A549 (cell line): ENCODE measurements around the gene GSTO1. TPM values are rescaled to one million over a fixed set of nuclear protein-coding genes. Genes with fewer than 3 reads are reported as not detected.
A peak's percentile ranks its signal among the peaks of the same experiment; 100 is the strongest.

Source experiments
- ATAC-seq, 2 experiments: fragments of 200-7000 bp in 1 of 2; fragments of >200 bp in 1 of 2; cut with Nextera tagmentation in 1 of 2; cut with Tn5 transposase in 1 of 2; 3 replicates each; pipeline versions ENCODE4 v1.8.0 to v1.9.1; 2018 to 2020; ENCODE audit warnings: mild to moderate bottlenecking in 1 of 2, moderate library complexity in 1 of 2
- CTCF ChIA-PET: fragments of 300-600 bp; sonication (Branson Sonifier 250); formaldehyde crosslinking; extraction: SDS; loops from one replicate; lab custom pipeline; 2021; ENCODE audit warnings: antibody characterized with exemption, inconsistent platforms; lab: Yijun Ruan, JAX
- POLR2A ChIA-PET: fragments of 350-600 bp; formaldehyde crosslinking; extraction: SDS; loops from one replicate; lab custom pipeline; 2021; ENCODE audit warnings: antibody characterized with exemption, inconsistent platforms; lab: Yijun Ruan, JAX
- DNase-seq, 2 experiments: peaks; one replicate each; pipeline versions ENCODE4 v3.0.0 to v3.0.0-alpha.2; 2011 to 2016; ENCODE audit warnings: low read depth in 1 of 2, low spot score in 1 of 2
- FAIRE-seq: peaks from 2 replicates; lab custom pipeline; 2011; peaks lifted over from hg19 to GRCh38; lab: Jason Lieb, UNC
- H3K27ac ChIP-seq, 2 experiments: fragments of >200 bp; sonication (Bioruptor Twin); formaldehyde crosslinking; 3 replicates each; pipeline ENCODE4 v1.5.1; 2016 to 2017
- H3K4me1 ChIP-seq: fragments of >200 bp; sonication (Bioruptor Twin); formaldehyde crosslinking; 3 replicates; pipeline ENCODE4 v1.6.1; 2016
- H3K4me2 ChIP-seq: fragments of >200 bp; sonication (Bioruptor Twin); formaldehyde crosslinking; 3 replicates; pipeline ENCODE4 v1.6.1; 2016
- H3K4me3 ChIP-seq: fragments of >200 bp; sonication (Bioruptor Twin); formaldehyde crosslinking; 3 replicates; pipeline ENCODE4 v1.5.1; 2016
- H3K9me3 ChIP-seq: fragments of >200 bp; sonication (Bioruptor Twin); formaldehyde crosslinking; 3 replicates; pipeline ENCODE4 v1.6.1; 2016
- ATOH8 ChIP-seq: fragments of 250-450 bp; sonication (Bioruptor Pico); IDR thresholded peaks from 2 replicates; pipeline ENCODE4 v1.5.0; 2020; ENCODE audit warnings: low read depth, mild to moderate bottlenecking, moderate library complexity
- CBX8 ChIP-seq: fragments of 200-600 bp; sonication (generic); IDR thresholded peaks from 2 replicates; pipeline ENCODE4 v1.6.1; 2016
- CHD2 ChIP-seq: fragments of 150-350 bp; IDR thresholded peaks from 2 replicates; pipeline ENCODE4 v1.6.1; 2014; ENCODE audit warnings: low read length; ENCODE audit not compliant: partially characterized antibody
- CHD4 ChIP-seq: fragments of 200-600 bp; sonication (generic); IDR thresholded peaks from 2 replicates; pipeline ENCODE4 v1.6.1; 2016; ENCODE audit warnings: antibody characterized with exemption, mild to moderate bottlenecking, borderline replicate concordance
- E2F6 ChIP-seq: IDR thresholded peaks from 2 replicates; pipeline ENCODE4 v1.6.1; 2012; ENCODE audit warnings: low read depth, borderline replicate concordance
- EP300 ChIP-seq, 2 experiments: fragments of >200 bp; sonication (Bioruptor Twin); formaldehyde crosslinking; IDR thresholded peaks; 2 replicates in 1 of 2; 3 replicates in 1 of 2; pipeline ENCODE4 v1.6.1; 2016 to 2017
- FOSL2 ChIP-seq, 2 experiments: fragments of 450-650 bp in 1 of 2; fragments of >200 bp in 1 of 2; sonication (Bioruptor Twin) in 1 of 2; formaldehyde crosslinking; IDR thresholded peaks; 2 replicates each; pipeline versions ENCODE4 v1.5.0 to v1.6.1; 2016 to 2020; ENCODE audit warnings: mild to moderate bottlenecking in 1 of 2, moderate library complexity in 1 of 2
- GATA3 ChIP-seq: IDR thresholded peaks from 2 replicates; pipeline ENCODE4 v1.6.1; 2012; ENCODE audit warnings: borderline replicate concordance
- HDAC2 ChIP-seq: fragments of 200-600 bp; sonication (generic); IDR thresholded peaks from 2 replicates; pipeline ENCODE4 v1.6.1; 2016
- HOXA7 ChIP-seq: fragments of 250-450 bp; sonication (Bioruptor Pico); IDR thresholded peaks from 2 replicates; pipeline ENCODE4 v1.5.0; 2020; ENCODE audit warnings: mild to moderate bottlenecking, moderate library complexity
- HOXB13 ChIP-seq: fragments of 250-450 bp; sonication (Bioruptor Pico); IDR thresholded peaks from 2 replicates; pipeline ENCODE4 v1.5.0; 2020; ENCODE audit warnings: low read depth, mild to moderate bottlenecking, moderate library complexity
- MAFK ChIP-seq: fragments of 450-650 bp; IDR thresholded peaks from 2 replicates; pipeline ENCODE4 v1.6.1; 2014; ENCODE audit not compliant: partially characterized antibody
- MYC ChIP-seq: IDR thresholded peaks from 2 replicates; pipeline ENCODE4 v1.6.1; 2012; ENCODE audit warnings: mild to moderate bottlenecking, inconsistent platforms, low read length, improper control_type of control experiment, borderline replicate concordance
- RAD21 ChIP-seq, 2 experiments: fragments of >200 bp in 1 of 2; sonication (Bioruptor Twin) in 1 of 2; formaldehyde crosslinking in 1 of 2; IDR thresholded peaks in 1 of 2; conservative IDR thresholded peaks in 1 of 2; 2 replicates in 1 of 2; 3 replicates in 1 of 2; pipeline ENCODE4 v1.6.1; 2012 to 2018; ENCODE audit warnings: inconsistent platforms in 1 of 2
- RARB ChIP-seq: fragments of 250-450 bp; sonication (Bioruptor Pico); IDR thresholded peaks from 2 replicates; pipeline ENCODE4 v1.8.0; 2021; ENCODE audit warnings: mild to moderate bottlenecking, moderate library complexity
- RFX5 ChIP-seq: fragments of 450-650 bp; IDR thresholded peaks from 2 replicates; pipeline ENCODE4 v1.7.1; 2014; ENCODE audit warnings: antibody characterized with exemption, mild to moderate bottlenecking, moderate library complexity
- RNF2 ChIP-seq: fragments of 200-600 bp; sonication (generic); IDR thresholded peaks from 2 replicates; pipeline ENCODE4 v1.6.1; 2016; ENCODE audit warnings: low read depth, mild to moderate bottlenecking, antibody characterized with exemption, moderate library complexity, borderline replicate concordance
- TFCP2L1 ChIP-seq: fragments of 250-450 bp; sonication (Bioruptor Pico); IDR thresholded peaks from 2 replicates; pipeline ENCODE4 v1.5.0; 2021; ENCODE audit warnings: mild to moderate bottlenecking
- USF2 ChIP-seq: fragments of 450-650 bp; IDR thresholded peaks from 2 replicates; pipeline ENCODE4 v1.6.1; 2014; ENCODE audit warnings: antibody characterized with exemption
- ZFP36 ChIP-seq: fragments of 450-650 bp; IDR thresholded peaks from 2 replicates; pipeline ENCODE4 v1.6.1; 2014; ENCODE audit warnings: borderline replicate concordance; ENCODE audit not compliant: partially characterized antibody
- ZNF302 ChIP-seq: fragments of 250-450 bp; sonication (Bioruptor Pico); IDR thresholded peaks from 2 replicates; pipeline ENCODE4 v1.9.0; 2021; ENCODE audit warnings: inconsistent platforms, mild to moderate bottlenecking, moderate library complexity
- WGBS: methylation state at CpG from one replicate; pipeline ENCODE4 v1.1.6; 2017; ENCODE audit errors: missing lambda C conversion rate; 5-methylcytosine and 5-hydroxymethylcytosine counted together
- polyA plus RNA-seq, 4 experiments: library from polyadenylated mRNA; depleted of rRNA in 3 of 4; stranded (reverse); fragments of >200 nt; fragmentation: RNase III in 1 of 4; extraction: RNeasy Plus Mini Kit Qiagen cat#74134 plus additional on column Dnase treatment in 1 of 4; gene quantifications; 2 replicates in 3 of 4; 3 replicates in 1 of 4; pipeline ENCODE4 v1.2.3, GENCODE V29; 2011 to 2017
- TF ChIP-seq, protein P1 (sequence below): fragments of 200-600 bp; sonication (generic); IDR thresholded peaks from 2 replicates; pipeline ENCODE4 v1.6.1; 2016; ENCODE audit warnings: antibody characterized with exemption, mild to moderate bottlenecking, moderate library complexity

GSTO1 gene
- polyA plus RNA-seq, 2 of the 4 experiments (the other 2 are of a cell fraction), result 163 to 204 TPM

GRCh38 chr10:104257235-104257634 is 2.5 kb downstream of the GSTO1 start (continued):
- no peak for TF ChIP-seq E2F6
- TF ChIP-seq MAFK, result no peak
- TF ChIP-seq RARB, result no peak

- 86% methylated on average over 3 of the region's 3 CpGs for WGBS
- Histone ChIP-seq H3K4me2 (no peak overlapping the region), H3K9me3 (no peaks in the 10 kb centered on the region), H3K27ac (no peak overlapping the region), H3K4me1 (peaks cover 40% of the 10 kb centered on the region), H3K4me3 (no peak overlapping the region)
- ChIA-PET POLR2A (interaction anchor here (1.0 kb wide), 1 partner anchor 11 kb away, joined by 4 read pairs; the partner anchor contains the start of gene GSTO2), CTCF (interaction anchor here (3.4 kb wide), 1 partner anchor 16 kb away, joined by 11 read pairs; no protein-coding TSS in a partner anchor)
- FAIRE-seq (no peak), DNase-seq (no peak), ATAC-seq (no peak)
- TF ChIP-seq CHD2 (no peak), ATOH8 (CRISPR knock-in tag) (no peak), ZFP36 (no peak), FOSL2 (IDR thresholded peaks at IDR 0.05) (no peak), FOSL2 (CRISPR knock-in tag; IDR thresholded peaks at IDR 0.05) (no peak)
Observed at GRCh38 chr10:104258209-104258608, 3.5 kb downstream of the GSTO1 start.

DNA sequence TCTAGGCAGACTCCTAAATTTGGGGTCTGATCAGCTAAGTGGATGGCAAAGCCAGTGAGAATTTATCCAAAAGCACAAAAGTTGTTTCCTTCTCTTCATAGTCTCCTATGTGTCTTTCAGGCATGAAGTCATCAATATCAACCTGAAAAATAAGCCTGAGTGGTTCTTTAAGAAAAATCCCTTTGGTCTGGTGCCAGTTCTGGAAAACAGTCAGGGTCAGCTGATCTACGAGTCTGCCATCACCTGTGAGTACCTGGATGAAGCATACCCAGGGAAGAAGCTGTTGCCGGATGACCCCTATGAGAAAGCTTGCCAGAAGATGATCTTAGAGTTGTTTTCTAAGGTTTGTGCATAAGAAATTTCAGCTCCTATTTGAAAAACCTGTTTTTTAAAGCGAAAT is 4.8 kb downstream of the GSTO1 start:
- H3K4me1 ChIP-seq, result peaks cover 37% of the 10 kb centered on the region
- WGBS, result 85% methylated on average over 3 of the region's 3 CpGs
- DNase-seq, result no peak
- no peak for FAIRE-seq
- ChIA-PET POLR2A (no interaction called here), CTCF (interaction anchor here (0.7 to 3.4 kb wide), 4 partner anchors 8 to 91 kb away, joined by 3 to 11 read pairs (median 4); no protein-coding TSS in a partner anchor)
- no peaks in the 10 kb centered on the region for H3K9me3 ChIP-seq
- H3K27ac ChIP-seq, result no peak overlapping the region
- no peak overlapping the region for H3K4me3 ChIP-seq
- TF ChIP-seq RARB, result no peak
- no peak for TF ChIP-seq TFCP2L1 (CRISPR knock-in tag)
- no peak overlapping the region for H3K4me2 ChIP-seq
- no peak for ATAC-seq

DNA sequence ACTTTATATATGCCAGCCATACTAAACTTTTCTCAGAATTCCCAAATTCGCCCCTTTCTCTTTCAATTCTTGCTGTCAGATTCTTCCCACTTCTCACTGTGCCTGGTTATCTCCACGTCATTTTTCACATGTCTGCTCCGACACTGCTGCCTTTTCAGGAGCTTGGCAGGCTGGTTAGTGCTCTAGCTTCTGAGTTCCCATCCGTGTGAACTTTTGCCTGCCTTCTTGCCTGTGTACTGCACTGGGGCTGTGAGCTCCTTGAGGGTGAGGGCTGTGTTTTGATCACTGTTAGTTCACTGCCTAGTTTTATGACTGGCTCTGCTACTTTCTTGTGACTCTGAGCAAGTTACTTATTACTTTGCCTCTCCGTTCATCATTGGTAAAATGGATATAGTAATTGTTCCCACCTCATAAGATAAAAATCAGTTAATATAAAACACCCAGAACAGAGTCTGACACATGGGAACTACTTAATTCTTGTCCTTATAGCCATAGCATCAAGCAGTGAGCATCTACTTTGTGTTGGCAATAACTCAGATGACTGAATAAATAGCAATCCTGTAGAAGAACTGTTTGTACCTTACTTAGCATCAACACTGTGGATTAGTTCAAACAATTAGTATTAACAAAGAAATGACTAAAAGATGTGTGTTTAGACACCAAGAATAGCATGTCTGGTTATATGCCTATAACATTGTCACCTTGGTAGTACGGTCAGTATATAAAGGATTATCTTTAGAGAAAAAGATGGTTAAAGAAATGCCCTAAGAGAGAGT is 5.5 kb downstream of the GSTO1 start:
- CTCF ChIA-PET, result interaction anchor here (0.7 to 3.4 kb wide), 4 partner anchors 8 to 90 kb away, joined by 3 to 11 read pairs (median 4); no protein-coding TSS in a partner anchor
- Histone ChIP-seq H3K27ac (peak overlapping the region in 1 of 2 experiments; percentile 11; a peak in 1 of 6 replicates), H3K4me2 (peak overlapping the region; percentile 15; the same call in 2 of the 3 replicates), H3K4me1 (peaks cover 37% of the 10 kb centered on the region), H3K9me3 (no peaks in the 10 kb centered on the region), H3K4me3 (no peak overlapping the region)
- POLR2A ChIA-PET, result no interaction called here
- DNase-seq (no peak), ATAC-seq (no peak), FAIRE-seq (no peak)
- TF ChIP-seq RARB, result no peak
- TF ChIP-seq ZNF302, result no peak
- TF ChIP-seq, protein P1, sequence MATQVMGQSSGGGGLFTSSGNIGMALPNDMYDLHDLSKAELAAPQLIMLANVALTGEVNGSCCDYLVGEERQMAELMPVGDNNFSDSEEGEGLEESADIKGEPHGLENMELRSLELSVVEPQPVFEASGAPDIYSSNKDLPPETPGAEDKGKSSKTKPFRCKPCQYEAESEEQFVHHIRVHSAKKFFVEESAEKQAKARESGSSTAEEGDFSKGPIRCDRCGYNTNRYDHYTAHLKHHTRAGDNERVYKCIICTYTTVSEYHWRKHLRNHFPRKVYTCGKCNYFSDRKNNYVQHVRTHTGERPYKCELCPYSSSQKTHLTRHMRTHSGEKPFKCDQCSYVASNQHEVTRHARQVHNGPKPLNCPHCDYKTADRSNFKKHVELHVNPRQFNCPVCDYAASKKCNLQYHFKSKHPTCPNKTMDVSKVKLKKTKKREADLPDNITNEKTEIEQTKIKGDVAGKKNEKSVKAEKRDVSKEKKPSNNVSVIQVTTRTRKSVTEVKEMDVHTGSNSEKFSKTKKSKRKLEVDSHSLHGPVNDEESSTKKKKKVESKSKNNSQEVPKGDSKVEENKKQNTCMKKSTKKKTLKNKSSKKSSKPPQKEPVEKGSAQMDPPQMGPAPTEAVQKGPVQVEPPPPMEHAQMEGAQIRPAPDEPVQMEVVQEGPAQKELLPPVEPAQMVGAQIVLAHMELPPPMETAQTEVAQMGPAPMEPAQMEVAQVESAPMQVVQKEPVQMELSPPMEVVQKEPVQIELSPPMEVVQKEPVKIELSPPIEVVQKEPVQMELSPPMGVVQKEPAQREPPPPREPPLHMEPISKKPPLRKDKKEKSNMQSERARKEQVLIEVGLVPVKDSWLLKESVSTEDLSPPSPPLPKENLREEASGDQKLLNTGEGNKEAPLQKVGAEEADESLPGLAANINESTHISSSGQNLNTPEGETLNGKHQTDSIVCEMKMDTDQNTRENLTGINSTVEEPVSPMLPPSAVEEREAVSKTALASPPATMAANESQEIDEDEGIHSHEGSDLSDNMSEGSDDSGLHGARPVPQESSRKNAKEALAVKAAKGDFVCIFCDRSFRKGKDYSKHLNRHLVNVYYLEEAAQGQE, result no peak
- TF ChIP-seq FOSL2 (IDR thresholded peaks at IDR 0.05), result no peak
- TF ChIP-seq FOSL2 (CRISPR knock-in tag; IDR thresholded peaks at IDR 0.05), result no peak
- no peak for TF ChIP-seq USF2
- TF ChIP-seq ATOH8 (CRISPR knock-in tag), result no peak
- no peak for TF ChIP-seq CBX8
- TF ChIP-seq RAD21 (conservative IDR thresholded peaks at IDR 0.05 in 1 of 2, IDR thresholded peaks at IDR 0.05 in 1 of 2), result no peak
- no peak for TF ChIP-seq RFX5
- no peak for TF ChIP-seq HDAC2
- no peak for TF ChIP-seq TFCP2L1 (CRISPR knock-in tag)
- TF ChIP-seq MYC, result no peak
- no peak for TF ChIP-seq GATA3
- no peak for TF ChIP-seq RNF2
- TF ChIP-seq HOXA7 (CRISPR knock-in tag), result no peak
- no peak for TF ChIP-seq ZFP36
- no peak for TF ChIP-seq CHD4
- no peak for TF ChIP-seq EP300 (IDR thresholded peaks at IDR 0.05)
- no peak for TF ChIP-seq HOXB13
- WGBS, result 83% methylated on average over 6 of the region's 6 CpGs
